DMS 273 (cell line): ENCODE data around the gene EHBP1.

Experiments used
- DNase-seq: peaks from one replicate; lab custom pipeline; 2025; ENCODE audit not compliant: unreplicated experiment; lab: John Stamatoyannopoulos, UW

EHBP1 gene

GRCh38 chr2:62940697-62941096, 235.2 kb downstream of the EHBP1 start:
- no peak for DNase-seq

GRCh38 chr2:62941413-62941812, 235.9 kb downstream of the EHBP1 start:
- no peak for DNase-seq

GRCh38 chr2:62944362-62944761, 238.8 kb downstream of the EHBP1 start:
- DNase-seq, result no peak

- DNase-seq, result no peak
Measured at GRCh38 chr2:62947403-62947802, 241.9 kb downstream of the EHBP1 start.

- DNase-seq, result peak; percentile 92
Measured at GRCh38 chr2:62956651-62957050, 251.1 kb downstream of the EHBP1 start.

- DNase-seq, result no peak
Measured at GRCh38 chr2:62958206-62958605, 252.7 kb downstream of the EHBP1 start.

GRCh38 chr2:62964050-62964449, 258.5 kb downstream of the EHBP1 start:
- DNase-seq, result no peak

- DNase-seq, result no peak
Measured at GRCh38 chr2:62964671-62965070, 259.2 kb downstream of the EHBP1 start.

- DNase-seq, result no peak
Measured at GRCh38 chr2:62966991-62967390, 261.5 kb downstream of the EHBP1 start.

- no peak for DNase-seq
Measured at GRCh38 chr2:62968168-62968567, 262.7 kb downstream of the EHBP1 start.

GRCh38 chr2:62968668-62969067, 263.2 kb downstream of the EHBP1 start:
- no peak for DNase-seq

GRCh38 chr2:62971936-62972335, 266.4 kb downstream of the EHBP1 start:
- DNase-seq, result no peak

GRCh38 chr2:62972601-62973000, 267.1 kb downstream of the EHBP1 start:
- no peak for DNase-seq

GRCh38 chr2:62974999-62975398, 269.5 kb downstream of the EHBP1 start:
- DNase-seq, result no peak

GRCh38 chr2:62991605-62992004, 286.1 kb downstream of the EHBP1 start:
- no peak for DNase-seq

- no peak for DNase-seq
Measured at GRCh38 chr2:62992561-62992960, 287.0 kb downstream of the EHBP1 start.

- no peak for DNase-seq
Measured at GRCh38 chr2:62994206-62994605, 288.7 kb downstream of the EHBP1 start.

- no peak for DNase-seq
Measured at GRCh38 chr2:62996534-62997186, 291.1 kb downstream of the EHBP1 start.

GRCh38 chr2:62998949-62999348, 293.4 kb downstream of the EHBP1 start:
- DNase-seq, result no peak

- peak; percentile 11 for DNase-seq
Measured at GRCh38 chr2:62999905-63000304, 294.4 kb downstream of the EHBP1 start.

- no peak for DNase-seq
Measured at GRCh38 chr2:63000801-63001200, 295.3 kb downstream of the EHBP1 start.

- DNase-seq, result no peak
Measured at GRCh38 chr2:63001576-63001975, 296.1 kb downstream of the EHBP1 start.

GRCh38 chr2:63003351-63003750, 297.8 kb downstream of the EHBP1 start:
- DNase-seq, result no peak
